ENCODE data around the gene PPM1H. TPM values are rescaled to one million over a fixed set of nuclear protein-coding genes. Genes with fewer than 3 reads are reported as not detected.

The PPM1H gene
- total and polyA plus RNA-seq, 2 of the 8 experiments (the other 6 are each of a cell fraction or from before 2014, with no cell fraction given), result 16.4 to 36.1 TPM

DNA sequence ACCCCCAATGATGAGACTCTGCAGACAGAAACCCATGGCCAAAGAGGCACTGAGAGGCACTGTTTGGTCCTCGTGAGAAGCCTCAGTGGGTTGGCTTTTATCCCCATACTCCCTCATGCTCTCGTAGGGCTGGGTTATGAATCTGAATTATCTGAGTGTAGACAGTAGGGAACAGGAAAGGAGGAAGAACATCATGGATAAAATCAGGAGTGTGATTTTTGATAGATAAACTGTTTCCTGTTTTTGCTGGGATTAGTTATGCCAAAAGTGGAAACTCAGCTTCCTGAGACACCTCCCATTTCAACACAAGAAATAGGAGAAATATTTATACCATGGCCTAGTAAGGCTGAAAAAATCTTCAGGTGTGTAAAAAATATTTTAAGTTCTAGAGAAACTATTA lies 177.9 kb downstream of the PPM1H start (continued):
- no peak for TF ChIP-seq ATF2 (IDR thresholded peaks at IDR 0.05; ENCODE audit: low read length)
